H1 (cell line): ENCODE results near the gene TSPAN5. TPM values are rescaled to one million over a fixed set of nuclear protein-coding genes. Genes with fewer than 3 reads are reported as not detected.

Experiments
- CTCF ChIA-PET: fragments of 300-600 bp; sonication (Branson Sonifier 250); formaldehyde crosslinking; loops from one replicate; lab custom pipeline; 2021; ENCODE audit not compliant: partially characterized antibody; lab: Charles Lee
- POLR2A ChIA-PET: fragments of 300-600 bp; sonication (Branson Sonifier 250); formaldehyde crosslinking; loops from one replicate; lab custom pipeline; 2021; ENCODE audit warnings: inconsistent platforms; ENCODE audit not compliant: partially characterized antibody; lab: Charles Lee
- DNase-seq, 2 experiments: peaks; one replicate each; pipeline versions ENCODE4 v3.0.0 to v3.0.0-alpha.2; 2010 to 2022; ENCODE audit warnings: low spot score in 2 of 2, low read depth in 1 of 2, mixed read lengths in 1 of 2
- FAIRE-seq: peaks from 2 replicates; lab custom pipeline; 2011; peaks lifted over from hg19 to GRCh38; lab: Jason Lieb, UNC
- H2AFZ ChIP-seq: 2 replicates; pipeline ENCODE4 v1.8.1; 2012; ENCODE audit warnings: low read length, inconsistent platforms
- H2AK5ac ChIP-seq: 2 replicates; pipeline ENCODE4 v1.6.1; 2013; ENCODE audit warnings: low read depth, low read length
- H2BK120ac ChIP-seq: replicated peaks from 2 replicates; pipeline ENCODE3; 2013; ENCODE audit warnings: low read depth, low read length, inconsistent platforms
- H2BK12ac ChIP-seq: 2 replicates; pipeline ENCODE4 v1.6.1; 2013; ENCODE audit warnings: low read depth, low read length
- H2BK15ac ChIP-seq: 2 replicates; pipeline ENCODE4 v1.6.1; 2013; ENCODE audit warnings: low read length
- H2BK20ac ChIP-seq: 2 replicates; pipeline ENCODE4 v1.6.1; 2013; ENCODE audit warnings: low read length
- H2BK5ac ChIP-seq: 2 replicates; pipeline ENCODE4 v1.6.1; 2013; ENCODE audit warnings: low read depth, low read length
- H3K14ac ChIP-seq: 2 replicates; pipeline ENCODE4 v1.6.1; 2013; ENCODE audit warnings: inconsistent platforms; ENCODE audit not compliant: insufficient read length
- H3K18ac ChIP-seq: 2 replicates; pipeline ENCODE4 v1.6.1; 2013; ENCODE audit warnings: low read length; ENCODE audit errors: extremely low read depth
- H3K23ac ChIP-seq: 2 replicates; pipeline ENCODE4 v1.6.1; 2013; ENCODE audit warnings: inconsistent platforms; ENCODE audit not compliant: insufficient read length
- H3K23me2 ChIP-seq: 2 replicates; pipeline ENCODE4 v1.6.1; 2013; ENCODE audit warnings: low read depth, low read length
- H3K27ac ChIP-seq: 2 replicates; pipeline ENCODE4 v1.6.1; 2011; ENCODE audit warnings: low read depth, low read length, inconsistent platforms
- H3K27me3 ChIP-seq, 4 experiments: replicated peaks in 1 of 4; 1 replicate in 1 of 4; 2 replicates in 3 of 4; pipeline versions ENCODE4 v1.6.1 to v1.8.1; 2011 to 2013; ENCODE audit warnings: low read length in 3 of 4, mild to moderate bottlenecking in 3 of 4, inconsistent platforms in 2 of 4, mixed read lengths in 2 of 4, moderate library complexity in 1 of 4; ENCODE audit not compliant: control insufficient read depth in 3 of 4, insufficient read depth in 3 of 4; ENCODE audit errors: extremely low read depth in 1 of 4
- H3K36me3 ChIP-seq, 4 experiments: 2 replicates each; pipeline versions ENCODE4 v1.6.1 to v1.8.1; 2011 to 2013; ENCODE audit warnings: mild to moderate bottlenecking in 4 of 4, low read length in 3 of 4, moderate library complexity in 2 of 4, control low read depth in 1 of 4, inconsistent platforms in 1 of 4; ENCODE audit not compliant: insufficient read depth in 4 of 4, control insufficient read depth in 2 of 4
- H3K4ac ChIP-seq: replicated peaks from 2 replicates; pipeline ENCODE3; 2013; ENCODE audit warnings: low read length, low read depth, mixed read lengths, inconsistent platforms; ENCODE audit not compliant: insufficient read length
- H3K4me1 ChIP-seq, 4 experiments: replicated peaks in 1 of 4; 1 replicate in 1 of 4; 2 replicates in 3 of 4; pipeline versions ENCODE4 v1.6.1 to v1.8.1; 2011 to 2013; ENCODE audit warnings: low read length in 3 of 4, inconsistent platforms in 2 of 4, mixed read lengths in 1 of 4; ENCODE audit not compliant: insufficient read depth in 4 of 4, control insufficient read depth in 3 of 4
- H3K4me2 ChIP-seq, 2 experiments: 2 replicates each; pipeline versions ENCODE4 v1.6.1 to v1.8.1; 2011 to 2013; ENCODE audit warnings: low read depth in 2 of 2, low read length in 2 of 2, control low read depth in 1 of 2, inconsistent platforms in 1 of 2, mild to moderate bottlenecking in 1 of 2; ENCODE audit not compliant: insufficient read depth in 1 of 2
- H3K4me3 ChIP-seq, 4 experiments: fragments of 200-600, 300-600 bp in 1 of 4; sonication (generic), shearing (Covaris generic), sonication (Bioruptor Twin) in 1 of 4; 2 replicates each; pipeline versions ENCODE4 v1.5.1 to v1.8.1; 2011 to 2016; ENCODE audit warnings: low read length in 4 of 4, low read depth in 3 of 4, control low read depth in 2 of 4, inconsistent platforms in 2 of 4, mild to moderate bottlenecking in 2 of 4, mixed read lengths in 1 of 4, moderate library complexity in 1 of 4; ENCODE audit not compliant: insufficient read depth in 2 of 4; ENCODE audit errors: extremely low read depth in 1 of 4
- H3K56ac ChIP-seq: replicated peaks from 2 replicates; pipeline ENCODE3; 2013; ENCODE audit warnings: low read depth, mild to moderate bottlenecking, mixed read lengths, low read length, inconsistent platforms; ENCODE audit not compliant: insufficient read length
- H3K79me1 ChIP-seq: 2 replicates; pipeline ENCODE4 v1.6.1; 2013; ENCODE audit warnings: low read depth, low read length, control low read depth
- H3K79me2 ChIP-seq, 2 experiments: 2 replicates each; pipeline versions ENCODE4 v1.6.1 to v1.8.1; 2012 to 2013; ENCODE audit warnings: low read length in 2 of 2, mild to moderate bottlenecking in 2 of 2, inconsistent platforms in 1 of 2; ENCODE audit not compliant: insufficient read depth in 2 of 2, control insufficient read depth in 1 of 2
- H3K9ac ChIP-seq, 4 experiments: replicated peaks in 1 of 4; 1 replicate in 1 of 4; 2 replicates in 3 of 4; pipeline versions ENCODE4 v1.6.1 to v1.8.1; 2011 to 2013; ENCODE audit warnings: low read depth in 3 of 4, low read length in 3 of 4, control low read depth in 2 of 4, mild to moderate bottlenecking in 2 of 4, moderate library complexity in 2 of 4, inconsistent platforms in 1 of 4; ENCODE audit errors: extremely low read depth in 1 of 4
- H3K9me3 ChIP-seq, 2 experiments: 2 replicates each; pipeline versions ENCODE4 v1.6.1 to v1.8.1; 2012 to 2013; ENCODE audit warnings: mild to moderate bottlenecking in 2 of 2, moderate library complexity in 2 of 2, control low read depth in 1 of 2, inconsistent platforms in 1 of 2, low read depth in 1 of 2, low read length in 1 of 2, mixed read lengths in 1 of 2; ENCODE audit not compliant: insufficient read depth in 2 of 2
- H4K20me1 ChIP-seq, 2 experiments: replicated peaks in 1 of 2; 2 replicates each; pipeline versions ENCODE3 to v1.8.1; 2011 to 2013; ENCODE audit warnings: inconsistent platforms in 2 of 2, low read length in 2 of 2, mild to moderate bottlenecking in 1 of 2; ENCODE audit not compliant: insufficient read depth in 2 of 2, control insufficient read depth in 1 of 2
- H4K5ac ChIP-seq: 2 replicates; pipeline ENCODE4 v1.6.1; 2013; ENCODE audit warnings: low read length, low read depth, mixed read lengths, inconsistent platforms; ENCODE audit not compliant: insufficient read length
- H4K8ac ChIP-seq: 2 replicates; pipeline ENCODE4 v1.8.0; 2013; ENCODE audit warnings: mild to moderate bottlenecking, moderate library complexity, low read length, inconsistent platforms; ENCODE audit not compliant: insufficient read depth; ENCODE audit errors: extremely low read depth
- H4K91ac ChIP-seq: replicated peaks from 2 replicates; pipeline ENCODE3; 2013; ENCODE audit warnings: low read length, mixed read lengths, inconsistent platforms; ENCODE audit not compliant: insufficient read length
- BACH1 ChIP-seq: IDR thresholded peaks from 2 replicates; pipeline ENCODE4 v1.6.1; 2012; ENCODE audit warnings: low read length, improper control_type of control experiment
- CHD1 ChIP-seq: IDR thresholded peaks from 2 replicates; pipeline ENCODE4 v1.6.1; 2012; ENCODE audit warnings: low read depth, low read length, improper control_type of control experiment
- CHD2 ChIP-seq: IDR thresholded peaks from 2 replicates; pipeline ENCODE4 v1.6.1; 2012; ENCODE audit warnings: low read length, improper control_type of control experiment
- GABPA ChIP-seq: IDR thresholded peaks from 2 replicates; pipeline ENCODE4 v1.6.1; 2011; ENCODE audit warnings: mild to moderate bottlenecking, low read length, moderate library complexity, borderline replicate concordance; ENCODE audit not compliant: insufficient read depth
- KDM4A ChIP-seq: IDR thresholded peaks from one replicate; pipeline ENCODE4 v1.7.1; 2012; ENCODE audit warnings: low read depth, mild to moderate bottlenecking, moderate library complexity, low read length, inconsistent platforms; ENCODE audit not compliant: severe bottlenecking
- POLR2AphosphoS5 ChIP-seq: IDR thresholded peaks from 2 replicates; pipeline ENCODE4 v1.6.1; 2011; ENCODE audit warnings: low read depth, low read length
- RAD21 ChIP-seq, 2 experiments: IDR thresholded peaks in 1 of 2; conservative IDR thresholded peaks in 1 of 2; 2 replicates each; pipeline ENCODE4 v1.6.1; 2011; ENCODE audit warnings: low read depth in 2 of 2, low read length in 2 of 2, improper control_type of control experiment in 1 of 2, inconsistent platforms in 1 of 2, mild to moderate bottlenecking in 1 of 2, moderate library complexity in 1 of 2
- RBBP5 ChIP-seq: IDR thresholded peaks from 2 replicates; pipeline ENCODE4 v1.7.1; 2012; ENCODE audit warnings: low read depth, mild to moderate bottlenecking, inconsistent platforms, low read length, moderate library complexity, borderline replicate concordance
- SIX5 ChIP-seq: IDR thresholded peaks from 2 replicates; pipeline ENCODE4 v1.6.1; 2011; ENCODE audit warnings: mild to moderate bottlenecking, low read depth, low read length
- WGBS, 2 experiments: shearing (Covaris generic) in 1 of 2; methylation state at CpG; one replicate each; pipeline versions ENCODE4 v1.1.6 to v1.1.7; 2013 to 2015; ENCODE audit warnings: low lambda C conversion rate in 2 of 2, mixed read lengths in 2 of 2, inconsistent platforms in 1 of 2, low coverage in 1 of 2, missing lambda C conversion rate in 1 of 2; ENCODE audit not compliant: insufficient replicate concordance in 2 of 2, insufficient coverage in 1 of 2, insufficient read length in 1 of 2; ENCODE audit errors: extremely low coverage in 1 of 2, missing lambda C conversion rate in 1 of 2; 5-methylcytosine and 5-hydroxymethylcytosine counted together
- polyA plus RNA-seq, 7 experiments: library from polyadenylated mRNA; depleted of rRNA in 3 of 7; stranded (reverse) in 5 of 7; unstranded in 2 of 7; fragments of >200 nt in 5 of 7; fragments of 200-250 nt in 2 of 7; gene quantifications; 1 replicate in 5 of 7; 2 replicates in 1 of 7; 4 replicates in 1 of 7; pipeline versions ENCODE4 v1.2.1 to v1.2.3, GENCODE V29; 2011 to 2013; ENCODE audit warnings: missing spikeins in 2 of 7, mixed read lengths in 2 of 7
- total RNA-seq: library from RNA; stranded (reverse); fragmentation: NEBNext Ultra II Directional; extraction: Animal tissue kit (Norgen Biotek cat#: 25700); gene quantifications from 2 replicates; pipeline ENCODE4 v1.2.1, GENCODE V29; 2021

The TSPAN5 gene
- total and polyA plus RNA-seq, 2 of the 8 experiments (the other 6 are each of a cell fraction or from before 2014, with no cell fraction given): 17.6 to 21.2 TPM

DNA sequence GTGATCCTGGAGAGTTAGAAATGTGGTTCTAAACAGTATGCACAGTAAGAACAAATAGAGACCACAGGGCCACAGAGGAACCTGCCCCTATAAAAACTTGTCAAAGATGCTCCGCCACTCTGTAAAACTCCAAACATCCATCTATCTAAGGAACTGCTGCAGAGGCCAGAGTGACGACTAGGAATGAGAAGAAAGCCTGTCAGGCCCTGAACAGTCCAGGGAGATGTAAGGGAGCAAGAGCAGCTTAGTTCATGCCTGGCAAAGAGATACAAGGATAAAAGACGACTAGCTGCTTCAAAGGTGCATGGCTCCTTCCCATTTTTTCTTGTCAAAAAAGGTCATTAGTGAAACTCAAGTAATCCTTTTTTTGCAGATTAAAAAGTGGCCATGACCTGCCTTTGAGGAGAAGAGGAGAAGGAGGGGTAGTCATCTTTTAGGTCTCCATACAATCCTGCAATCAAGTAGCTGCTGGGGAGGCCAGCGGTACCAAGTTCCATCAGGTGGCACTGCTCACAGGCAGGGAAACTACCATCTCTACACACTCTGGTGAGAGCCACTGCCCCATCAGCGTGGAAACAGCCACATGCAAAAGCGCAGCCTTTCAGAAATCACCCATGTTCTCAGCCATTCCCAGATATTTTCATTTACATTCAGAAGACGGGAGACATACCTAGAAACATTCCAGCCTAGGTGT is 162.1 kb downstream of the TSPAN5 start:
- no peak overlapping the region for H4K91ac ChIP-seq
- H4K5ac ChIP-seq: no peak overlapping the region
- no peaks in the 10 kb centered on the region for H3K36me3 ChIP-seq
- no peak overlapping the region for H2BK12ac ChIP-seq
- no peak overlapping the region for H3K23ac ChIP-seq
- H3K14ac ChIP-seq: no peak overlapping the region
- H2AFZ ChIP-seq: no peak overlapping the region
- no peak overlapping the region for H4K8ac ChIP-seq
- H3K9ac ChIP-seq: no peak overlapping the region
- H3K56ac ChIP-seq: no peak overlapping the region
- H3K27me3 ChIP-seq: no peaks in the 10 kb centered on the region
- no peak overlapping the region for H3K4me3 ChIP-seq
- H3K79me1 ChIP-seq: no peaks in the 10 kb centered on the region; the same call in 1 of the 2 replicates
- no peak for DNase-seq
- H3K23me2 ChIP-seq: peaks cover 2% of the 10 kb centered on the region; the same call in 1 of the 2 replicates
- 92% methylated on average over 7 of the region's 7 CpGs; no CpG with 5 or more reads in 1 of the 2 experiments for WGBS, 2 experiments
- no peak overlapping the region for H2BK5ac ChIP-seq
- H2BK120ac ChIP-seq: no peak overlapping the region
- H3K4me2 ChIP-seq: no peak overlapping the region
- no peak overlapping the region for H3K27ac ChIP-seq
- H4K20me1 ChIP-seq: no peaks in the 10 kb centered on the region
- H3K18ac ChIP-seq: no peak overlapping the region
- no peak overlapping the region for H2BK20ac ChIP-seq
- no peaks in the 10 kb centered on the region for H3K9me3 ChIP-seq
- no peak overlapping the region for H2AK5ac ChIP-seq
- TF ChIP-seq BACH1 (no peak), KDM4A (no peak), RBBP5 (no peak), GABPA (no peak), POLR2AphosphoS5 (no peak), CHD1 (no peak), SIX5 (no peak), CHD2 (no peak), RAD21 (IDR thresholded peaks at IDR 0.05 in 1 of 2, conservative IDR thresholded peaks at IDR 0.05 in 1 of 2; ENCODE audit: low read depth in 2 of 2, low read length in 2 of 2) (no peak)
- TF ChIP-seq, all 59 proteins: peak for 0
- CTCF ChIA-PET: interaction anchor here (0.8 to 3.7 kb wide), 6 partner anchors 10 to 109 kb away, joined by 3 to 15 read pairs (median 6); no protein-coding TSS in a partner anchor
- POLR2A ChIA-PET: no interaction called here
- Histone ChIP-seq H3K4me1 (peaks cover 0 to 6% (median 2%) of the 10 kb centered on the region in 4 experiments; a peak in 3 of 7 replicates), H3K4ac (no peak overlapping the region), H2BK15ac (no peak overlapping the region), H3K79me2 (no peaks in the 10 kb centered on the region)
- no peak for FAIRE-seq
